Prostate gland (tissue), 2 donors: Measurements from ENCODE around the gene LIMD2.

Experiments
- POLR2A ChIP-seq: fragments of 450-650 bp; IDR thresholded peaks from one replicate; pipeline ENCODE4 v1.6.1; 2016; ENCODE audit warnings: antibody characterized with exemption, mild to moderate bottlenecking
- TF ChIP-seq, protein P1 (sequence below), 4 experiments: fragments of 200-600 bp in 2 of 4; fragments of 450-650 bp in 2 of 4; sonication (generic) in 2 of 4; IDR thresholded peaks; 1 replicate in 3 of 4; 2 replicates in 1 of 4; pipeline ENCODE4 v1.5.1; 2016 to 2019; ENCODE audit warnings: antibody characterized with exemption in 4 of 4, mild to moderate bottlenecking in 2 of 4, moderate library complexity in 2 of 4

DNA sequence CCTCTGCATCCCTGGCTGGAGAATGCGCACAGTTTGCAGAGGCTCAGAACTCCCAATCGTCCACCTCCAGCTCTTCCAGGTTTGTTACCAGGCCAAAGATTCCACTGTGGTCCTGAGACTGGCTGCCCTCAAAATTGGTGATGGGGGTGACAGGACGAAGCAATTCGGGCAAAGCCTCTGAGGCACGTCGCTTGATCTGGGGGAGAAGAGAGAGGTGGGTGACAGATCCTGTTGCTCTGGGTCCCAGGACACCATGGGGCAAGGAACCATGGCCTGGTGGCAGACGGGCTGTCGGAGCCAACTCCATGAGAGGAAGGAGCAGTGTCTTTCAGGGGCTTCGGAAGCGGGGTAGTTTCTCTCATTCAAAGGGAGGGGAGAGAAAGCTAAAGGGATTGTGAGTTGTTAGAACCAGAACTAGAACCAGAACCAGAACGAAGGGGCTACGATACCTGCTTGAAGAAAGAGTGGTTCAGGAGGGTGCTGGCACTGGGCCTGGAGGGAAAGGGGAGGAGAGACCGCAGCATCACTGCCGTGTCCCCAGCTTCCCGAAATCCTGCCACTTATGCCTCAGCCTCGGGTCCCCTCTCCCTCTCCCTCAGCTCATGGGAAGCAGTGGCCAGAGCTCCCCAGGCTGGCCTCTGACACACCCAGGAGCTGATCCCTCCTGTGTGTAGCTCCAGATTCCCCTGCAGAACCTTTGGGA is 3.8 kb upstream of the LIMD2 start:
- TF ChIP-seq, protein P1, sequence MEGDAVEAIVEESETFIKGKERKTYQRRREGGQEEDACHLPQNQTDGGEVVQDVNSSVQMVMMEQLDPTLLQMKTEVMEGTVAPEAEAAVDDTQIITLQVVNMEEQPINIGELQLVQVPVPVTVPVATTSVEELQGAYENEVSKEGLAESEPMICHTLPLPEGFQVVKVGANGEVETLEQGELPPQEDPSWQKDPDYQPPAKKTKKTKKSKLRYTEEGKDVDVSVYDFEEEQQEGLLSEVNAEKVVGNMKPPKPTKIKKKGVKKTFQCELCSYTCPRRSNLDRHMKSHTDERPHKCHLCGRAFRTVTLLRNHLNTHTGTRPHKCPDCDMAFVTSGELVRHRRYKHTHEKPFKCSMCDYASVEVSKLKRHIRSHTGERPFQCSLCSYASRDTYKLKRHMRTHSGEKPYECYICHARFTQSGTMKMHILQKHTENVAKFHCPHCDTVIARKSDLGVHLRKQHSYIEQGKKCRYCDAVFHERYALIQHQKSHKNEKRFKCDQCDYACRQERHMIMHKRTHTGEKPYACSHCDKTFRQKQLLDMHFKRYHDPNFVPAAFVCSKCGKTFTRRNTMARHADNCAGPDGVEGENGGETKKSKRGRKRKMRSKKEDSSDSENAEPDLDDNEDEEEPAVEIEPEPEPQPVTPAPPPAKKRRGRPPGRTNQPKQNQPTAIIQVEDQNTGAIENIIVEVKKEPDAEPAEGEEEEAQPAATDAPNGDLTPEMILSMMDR (IDR thresholded peaks at IDR 0.05), result no peak
- no peak for TF ChIP-seq POLR2A
